Neuronal stem cell (in vitro differentiated cells): Measurements from ENCODE around the gene CD3D.

Experiments
- DNase-seq: peaks from one replicate; pipeline ENCODE4 v3.0.0-alpha.2; 2013; ENCODE audit warnings: low spot score
- H2AFZ ChIP-seq: one replicate; pipeline ENCODE4 v1.6.1; 2013; ENCODE audit warnings: mild to moderate bottlenecking, low read length, inconsistent platforms
- H2AK5ac ChIP-seq: 2 replicates; pipeline ENCODE4 v1.6.1; 2013; ENCODE audit warnings: low read depth, mild to moderate bottlenecking, inconsistent platforms, low read length, moderate library complexity, mixed read lengths
- H2BK120ac ChIP-seq: 2 replicates; pipeline ENCODE4 v1.6.1; 2013; ENCODE audit warnings: low read depth, mild to moderate bottlenecking, inconsistent platforms, low read length, moderate library complexity, mixed read lengths
- H2BK12ac ChIP-seq: one replicate; pipeline ENCODE4 v1.6.1; 2013; ENCODE audit warnings: low read length, inconsistent platforms
- H2BK15ac ChIP-seq: 2 replicates; pipeline ENCODE4 v1.6.1; 2013; ENCODE audit warnings: mild to moderate bottlenecking, low read length, inconsistent platforms, mixed read lengths
- H2BK5ac ChIP-seq: one replicate; pipeline ENCODE4 v1.6.1; 2013; ENCODE audit warnings: inconsistent platforms, mild to moderate bottlenecking, low read length, moderate library complexity
- H3K14ac ChIP-seq: one replicate; pipeline ENCODE4 v1.6.1; 2013; ENCODE audit warnings: low read length, inconsistent platforms
- H3K18ac ChIP-seq: 2 replicates; pipeline ENCODE4 v1.6.1; 2013; ENCODE audit warnings: low read length, inconsistent platforms
- H3K23ac ChIP-seq: 2 replicates; pipeline ENCODE4 v1.6.1; 2013; ENCODE audit warnings: low read depth, mild to moderate bottlenecking, mixed read lengths, low read length, inconsistent platforms; ENCODE audit not compliant: poor library complexity
- H3K27ac ChIP-seq: replicated peaks from 3 replicates; pipeline ENCODE4 v1.5.1; 2013; ENCODE audit warnings: low read length, inconsistent platforms
- H3K27me3 ChIP-seq, 3 experiments: 2 replicates each; pipeline ENCODE4 v1.6.1; 2013; ENCODE audit warnings: low read length in 3 of 3, mild to moderate bottlenecking in 2 of 3, inconsistent platforms in 1 of 3, low read depth in 1 of 3, mixed read lengths in 1 of 3, moderate library complexity in 1 of 3; ENCODE audit not compliant: control insufficient read depth in 3 of 3, insufficient read depth in 3 of 3
- H3K36me3 ChIP-seq, 2 donors: replicated peaks in 1 of 2; 2 replicates each; pipeline ENCODE4 v1.6.1; 2013; ENCODE audit warnings: low read length in 2 of 2; ENCODE audit not compliant: control insufficient read depth in 2 of 2, insufficient read depth in 2 of 2
- H3K4ac ChIP-seq: 2 replicates; pipeline ENCODE4 v1.6.1; 2013; ENCODE audit warnings: inconsistent platforms, mild to moderate bottlenecking, low read length, moderate library complexity
- H3K4me1 ChIP-seq, 2 donors: 1 replicate in 1 of 2; 2 replicates in 1 of 2; pipeline ENCODE4 v1.6.1; 2013; ENCODE audit warnings: low read length in 2 of 2, low read depth in 1 of 2; ENCODE audit not compliant: control insufficient read depth in 2 of 2, insufficient read depth in 1 of 2
- H3K4me2 ChIP-seq: one replicate; pipeline ENCODE4 v1.6.1; 2013; ENCODE audit warnings: mild to moderate bottlenecking, low read length, inconsistent platforms; ENCODE audit not compliant: insufficient read depth, poor library complexity, severe bottlenecking
- H3K4me3 ChIP-seq, 2 donors: 2 replicates each; pipeline ENCODE4 v1.5.1; 2013; ENCODE audit warnings: low read length in 2 of 2, mild to moderate bottlenecking in 2 of 2, inconsistent platforms in 1 of 2, moderate library complexity in 1 of 2
- H3K79me1 ChIP-seq: one replicate; pipeline ENCODE4 v1.6.1; 2013; ENCODE audit warnings: low read depth, mild to moderate bottlenecking, inconsistent platforms, low read length, moderate library complexity
- H3K9ac ChIP-seq: one replicate; pipeline ENCODE4 v1.6.1; 2013; ENCODE audit warnings: mild to moderate bottlenecking, low read depth, low read length, inconsistent platforms; ENCODE audit not compliant: poor library complexity
- H3K9me3 ChIP-seq, 2 donors: replicated peaks in 1 of 2; 2 replicates each; pipeline versions ENCODE3 to v1.6.1; 2013; ENCODE audit warnings: low read length in 2 of 2, mild to moderate bottlenecking in 2 of 2, inconsistent platforms in 1 of 2, low read depth in 1 of 2, mixed read lengths in 1 of 2, moderate library complexity in 1 of 2; ENCODE audit not compliant: control insufficient read depth in 2 of 2, insufficient read depth in 1 of 2
- H4K8ac ChIP-seq: one replicate; pipeline ENCODE4 v1.6.1; 2013; ENCODE audit warnings: low read depth, mild to moderate bottlenecking, inconsistent platforms, low read length, moderate library complexity
- H4K91ac ChIP-seq: one replicate; pipeline ENCODE4 v1.6.1; 2013; ENCODE audit warnings: low read length, low read depth, mild to moderate bottlenecking, inconsistent platforms; ENCODE audit not compliant: poor library complexity
- WGBS, 2 donors: extraction: QIAGEN DNeasy Blood & Tissue Kit; methylation state at CpG; one replicate each; pipeline ENCODE4 v1.1.7; 2013; ENCODE audit warnings: missing lambda C conversion rate in 2 of 2, mixed read lengths in 1 of 2; ENCODE audit not compliant: insufficient read length in 2 of 2, insufficient replicate concordance in 1 of 2; ENCODE audit errors: extremely low coverage in 2 of 2; 5-methylcytosine and 5-hydroxymethylcytosine counted together

The CD3D gene

GRCh38 chr11:118343981-118344515 is 1.5 kb upstream of the CD3D start, which contains the start of gene CD3G:
Gene CD3G (plus strand): TSS chr11:118344344. CDS start chr11:118344424, 80 bp downstream.
- H3K9me3 ChIP-seq = no peaks in the 10 kb centered on the region
- no peak within 1 kb of the TSS for H2BK120ac ChIP-seq
- no peak for DNase-seq
- no peak within 1 kb of the TSS for H3K27ac ChIP-seq
- no peak within 1 kb of the TSS for H3K23ac ChIP-seq
- no peaks in the 10 kb centered on the region for H3K79me1 ChIP-seq
- no peak within 1 kb of the TSS for H3K14ac ChIP-seq
- H4K8ac ChIP-seq = no peak within 1 kb of the TSS
- no peak within 1 kb of the TSS for H3K18ac ChIP-seq
- no peaks in the 10 kb centered on the region for H3K4me1 ChIP-seq
- no peak within 1 kb of the TSS for H2AK5ac ChIP-seq
- no peak within 1 kb of the TSS for H3K4me3 ChIP-seq
- H3K4ac ChIP-seq = no peak within 1 kb of the TSS
- no peak within 1 kb of the TSS for H3K9ac ChIP-seq
- H2BK12ac ChIP-seq = peak within 1 kb of the TSS; percentile 41
- H2AFZ ChIP-seq = no peak within 1 kb of the TSS
- no CpG with 5 or more reads among the region's 6 CpGs for WGBS, 2 donors
- no peaks in the 10 kb centered on the region for H3K36me3 ChIP-seq
- H2BK15ac ChIP-seq = no peak within 1 kb of the TSS
- no peak within 1 kb of the TSS for H4K91ac ChIP-seq
- H3K4me2 ChIP-seq = no peak within 1 kb of the TSS
- no peak within 1 kb of the TSS for H2BK5ac ChIP-seq
- H3K27me3 ChIP-seq = peaks cover 0 to 58% (median 0%) of the 10 kb centered on the region in 3 experiments

- Histone ChIP-seq H2AK5ac (no peak overlapping the region), H2BK15ac (no peak overlapping the region), H3K4me1 (peaks cover 0 to 2% of the 10 kb centered on the region in 2 donors), H2BK12ac (no peak overlapping the region), H3K23ac (no peak overlapping the region), H3K18ac (no peak overlapping the region), H3K4me3 (no peak overlapping the region), H3K9me3 (no peaks in the 10 kb centered on the region), H3K27ac (no peak overlapping the region), H2AFZ (no peak overlapping the region), H3K4me2 (no peak overlapping the region), H4K8ac (no peak overlapping the region), H3K9ac (no peak overlapping the region), H3K79me1 (no peaks in the 10 kb centered on the region), H3K4ac (no peak overlapping the region), H4K91ac (no peak overlapping the region), H3K36me3 (no peaks in the 10 kb centered on the region), H3K14ac (no peak overlapping the region), H2BK5ac (no peak overlapping the region), H2BK120ac (no peak overlapping the region), H3K27me3 (peaks cover 0 to 51% (median 0%) of the 10 kb centered on the region in 3 experiments)
- no peak for DNase-seq
- no CpG with 5 or more reads among the region's 9 CpGs for WGBS, 2 donors
Observed at GRCh38 chr11:118343248-118343647, 743 bp upstream of the CD3D start.

GRCh38 chr11:118341815-118342489 is 553 bp downstream of the CD3D start:
- peak overlapping the region; percentile 18 for H2AFZ ChIP-seq
- H3K4me3 ChIP-seq = no peak overlapping the region
- H3K36me3 ChIP-seq = no peaks in the 10 kb centered on the region
- H3K23ac ChIP-seq = no peak overlapping the region
- H3K9me3 ChIP-seq = no peaks in the 10 kb centered on the region
- H3K4me2 ChIP-seq = no peak overlapping the region
- H2AK5ac ChIP-seq = no peak overlapping the region
- peaks cover 0 to 2% of the 10 kb centered on the region in 2 donors for H3K4me1 ChIP-seq
- H3K79me1 ChIP-seq = no peaks in the 10 kb centered on the region
- no peak overlapping the region for H2BK12ac ChIP-seq
- no peak overlapping the region for H2BK120ac ChIP-seq
- H3K27ac ChIP-seq = no peak overlapping the region
- H4K91ac ChIP-seq = no peak overlapping the region
- no peak overlapping the region for H2BK5ac ChIP-seq
- H2BK15ac ChIP-seq = no peak overlapping the region
- no peak overlapping the region for H3K9ac ChIP-seq
- no peak for DNase-seq
- no peak overlapping the region for H4K8ac ChIP-seq
- no peak overlapping the region for H3K4ac ChIP-seq
- H3K18ac ChIP-seq = no peak overlapping the region
- H3K14ac ChIP-seq = no peak overlapping the region
- peaks cover 0 to 42% (median 0%) of the 10 kb centered on the region in 3 experiments for H3K27me3 ChIP-seq
- no CpG with 5 or more reads among the region's 5 CpGs for WGBS, 2 donors

- Histone ChIP-seq H3K27ac (no peak overlapping the region), H2BK12ac (no peak overlapping the region), H4K91ac (no peak overlapping the region), H3K23ac (no peak overlapping the region), H4K8ac (no peak overlapping the region), H3K18ac (no peak overlapping the region), H3K36me3 (no peaks in the 10 kb centered on the region), H3K4me1 (peaks cover 0 to 2% of the 10 kb centered on the region in 2 donors), H3K4ac (no peak overlapping the region), H3K4me2 (no peak overlapping the region), H3K9ac (no peak overlapping the region), H3K79me1 (no peaks in the 10 kb centered on the region), H2AFZ (no peak overlapping the region), H2BK120ac (no peak overlapping the region), H3K9me3 (no peaks in the 10 kb centered on the region), H3K4me3 (no peak overlapping the region), H2BK5ac (no peak overlapping the region), H3K14ac (no peak overlapping the region), H3K27me3 (peaks cover 0 to 40% (median 0%) of the 10 kb centered on the region in 3 experiments), H2AK5ac (no peak overlapping the region), H2BK15ac (no peak overlapping the region)
- WGBS, 2 donors = no CpG with 5 or more reads among the region's 3 CpGs
- DNase-seq = no peak
Observed at GRCh38 chr11:118341261-118341660, 1.2 kb downstream of the CD3D start.
